Esophagus muscularis mucosa (tissue), 4 donors: ENCODE results near the gene IL21R. TPM values are rescaled to one million over a fixed set of nuclear protein-coding genes. Genes with fewer than 3 reads are reported as not detected.
A peak's percentile ranks its signal among the peaks of the same experiment; 100 is the strongest.

Source experiments
- DNase-seq: peaks from one replicate; pipeline ENCODE4 v3.0.0-alpha.2; 2017; ENCODE audit errors: extremely low spot score
- H3K27ac ChIP-seq, 4 donors: fragments of 200-600 bp; sonication (generic); replicated peaks in 1 of 4; 1 replicate in 3 of 4; 2 replicates in 1 of 4; pipeline ENCODE4 v1.5.1; 2016 to 2019; ENCODE audit warnings: mild to moderate bottlenecking in 1 of 4
- H3K27me3 ChIP-seq, 4 donors: fragments of 200-600 bp; sonication (generic); one replicate each; pipeline versions ENCODE4 v1.5.1 to v1.6.0; 2016 to 2019
- H3K36me3 ChIP-seq, 4 donors: fragments of 200-600 bp; sonication (generic); one replicate each; pipeline ENCODE4 v1.5.1; 2016 to 2019
- H3K4me1 ChIP-seq, 4 donors: fragments of 200-600 bp; sonication (generic); one replicate each; pipeline ENCODE4 v1.5.1; 2016 to 2019
- H3K4me3 ChIP-seq, 4 donors: fragments of 200-600 bp; sonication (generic); 1 replicate in 2 of 4; 2 replicates in 2 of 4; pipeline ENCODE4 v1.5.1; 2016 to 2019; ENCODE audit warnings: mild to moderate bottlenecking in 4 of 4, moderate library complexity in 1 of 4
- H3K9me3 ChIP-seq, 4 donors: fragments of 200-600 bp; sonication (generic); 1 replicate in 3 of 4; 2 replicates in 1 of 4; pipeline ENCODE4 v1.5.1; 2016 to 2019
- CTCF ChIP-seq, 3 experiments: fragments of 200-600 bp in 2 of 3; fragments of 450-650 bp in 1 of 3; sonication (generic) in 2 of 3; IDR thresholded peaks; one replicate each; pipeline ENCODE4 v1.5.1; 2017 to 2019; ENCODE audit warnings: antibody characterized with exemption in 3 of 3, mild to moderate bottlenecking in 2 of 3, moderate library complexity in 1 of 3
- EP300 ChIP-seq: sonication (generic); formaldehyde crosslinking; IDR thresholded peaks from one replicate; pipeline ENCODE4 v1.6.1; 2017; ENCODE audit warnings: antibody characterized with exemption
- POLR2A ChIP-seq: fragments of 450-650 bp; IDR thresholded peaks from one replicate; pipeline ENCODE4 v1.6.1; 2017; ENCODE audit warnings: antibody characterized with exemption, moderate library complexity, mild to moderate bottlenecking, low read depth
- POLR2AphosphoS5 ChIP-seq, 2 donors: sonication (generic); formaldehyde crosslinking; IDR thresholded peaks; one replicate each; pipeline ENCODE4 v1.6.1; 2017; ENCODE audit warnings: antibody characterized with exemption in 2 of 2
- WGBS: methylation state at CpG from one replicate; pipeline ENCODE4 v1.1.5; 2018; 5-methylcytosine and 5-hydroxymethylcytosine counted together
- intact Hi-C: fragments of 100-400 bp; cut with DNase I; formaldehyde crosslinking; loops from one replicate; pipeline ENCODE4 v1.15.1; 2023
- total RNA-seq, 4 donors: library from RNA; depleted of rRNA; stranded (reverse); fragments of >200 nt; gene quantifications; one replicate each; pipeline versions ENCODE4 v1.1.0 to v1.2.1, GENCODE V29; 2016

The IL21R gene
- total RNA-seq, 4 donors from 2014 or later = under 0.01 to 0.50 (median 0.17) TPM; not detected in 1

GRCh38 chr16:27373312-27373711 is 28.7 kb upstream of the IL21R start:
- Histone ChIP-seq H3K27me3 (no peaks in the 10 kb centered on the region), H3K27ac (no peak overlapping the region), H3K4me1 (peaks cover 0 to 13% (median 5%) of the 10 kb centered on the region in 4 donors), H3K4me3 (no peak overlapping the region), H3K36me3 (no peaks in the 10 kb centered on the region), H3K9me3 (no peaks in the 10 kb centered on the region)
- no peak for DNase-seq
- intact Hi-C loops = loop anchor here (5.0 kb wide), 1 partner anchor 79 kb away; no protein-coding TSS in a partner anchor
- WGBS = 92% methylated on average over 3 of the region's 3 CpGs
- TF ChIP-seq EP300 (no peak), CTCF (IDR thresholded peaks at IDR 0.05) (no peak), POLR2A (no peak), POLR2AphosphoS5 (IDR thresholded peaks at IDR 0.05) (no peak)

GRCh38 chr16:27374221-27374803 is 27.7 kb upstream of the IL21R start:
- no peaks in the 10 kb centered on the region for H3K9me3 ChIP-seq
- peak overlapping the region in 1 of 4 donors; percentile 49 for H3K27ac ChIP-seq
- H3K4me3 ChIP-seq = peak overlapping the region in 1 of 4 donors; percentile 14
- H3K4me1 ChIP-seq = peaks cover 0 to 12% (median 3%) of the 10 kb centered on the region in 4 donors
- TF ChIP-seq POLR2A (no peak), EP300 (no peak), POLR2AphosphoS5 (IDR thresholded peaks at IDR 0.05) (no peak), CTCF (IDR thresholded peaks at IDR 0.05) (no peak)
- 78% methylated on average over 8 of the region's 8 CpGs for WGBS
- H3K27me3 ChIP-seq = no peaks in the 10 kb centered on the region
- no peak for DNase-seq
- H3K36me3 ChIP-seq = no peaks in the 10 kb centered on the region
- intact Hi-C loops = loop anchor here (5.0 kb wide), 1 partner anchor 78 kb away; no protein-coding TSS in a partner anchor

GRCh38 chr16:27374804-27375425 is 27.1 kb upstream of the IL21R start:
- no peaks in the 10 kb centered on the region for H3K27me3 ChIP-seq
- no peaks in the 10 kb centered on the region for H3K36me3 ChIP-seq
- TF ChIP-seq POLR2A = no peak
- no peak for TF ChIP-seq EP300
- TF ChIP-seq POLR2AphosphoS5 (IDR thresholded peaks at IDR 0.05) = peak; percentile 27 to 36
- peak; percentile 41 to 56 (median 42) for TF ChIP-seq CTCF (IDR thresholded peaks at IDR 0.05)
- intact Hi-C loops = loop anchor here (5.0 kb wide), 1 partner anchor 77 kb away; no protein-coding TSS in a partner anchor
- peak overlapping the region in 1 of 4 donors; percentile 49 for H3K27ac ChIP-seq
- DNase-seq = no peak
- H3K4me1 ChIP-seq = peaks cover 0 to 12% (median 3%) of the 10 kb centered on the region in 4 donors
- no peaks in the 10 kb centered on the region for H3K9me3 ChIP-seq
- peak overlapping the region in 1 of 4 donors; percentile 14 for H3K4me3 ChIP-seq
- 22% methylated on average over 9 of the region's 9 CpGs for WGBS

- H3K27me3 ChIP-seq = no peaks in the 10 kb centered on the region
- TF ChIP-seq EP300 (no peak), POLR2AphosphoS5 (IDR thresholded peaks at IDR 0.05) (no peak), CTCF (IDR thresholded peaks at IDR 0.05) (no peak)
- peaks cover 0 to 12% (median 3%) of the 10 kb centered on the region in 4 donors for H3K4me1 ChIP-seq
- 68% methylated on average over 4 of the region's 4 CpGs for WGBS
- no peaks in the 10 kb centered on the region for H3K36me3 ChIP-seq
- DNase-seq = no peak
- intact Hi-C loops = no loop called here
- H3K4me3 ChIP-seq = no peak overlapping the region
- H3K9me3 ChIP-seq = peaks cover 0 to 7% (median 0%) of the 10 kb centered on the region in 4 donors
- H3K27ac ChIP-seq = no peak overlapping the region
Measured at GRCh38 chr16:27377666-27378485, 24.1 kb upstream of the IL21R start.
